Stimulated activated CD8-positive, alpha-beta memory T cell treated with anti-CD3 and anti-CD28 coated beads, Interleukin-7, amount 100 ng/mL, for 1 hour (primary cell): ENCODE measurements around the gene JOSD2.

Experiments
- DNase-seq, 2 donors: peaks; one replicate each; pipeline ENCODE4 v3.0.0-alpha.2; 2020; ENCODE audit warnings: low read depth in 2 of 2

The JOSD2 gene

GRCh38 chr19:50514346-50515167 lies 3.6 kb upstream of the JOSD2 start:
- DNase-seq, result no peak

DNA sequence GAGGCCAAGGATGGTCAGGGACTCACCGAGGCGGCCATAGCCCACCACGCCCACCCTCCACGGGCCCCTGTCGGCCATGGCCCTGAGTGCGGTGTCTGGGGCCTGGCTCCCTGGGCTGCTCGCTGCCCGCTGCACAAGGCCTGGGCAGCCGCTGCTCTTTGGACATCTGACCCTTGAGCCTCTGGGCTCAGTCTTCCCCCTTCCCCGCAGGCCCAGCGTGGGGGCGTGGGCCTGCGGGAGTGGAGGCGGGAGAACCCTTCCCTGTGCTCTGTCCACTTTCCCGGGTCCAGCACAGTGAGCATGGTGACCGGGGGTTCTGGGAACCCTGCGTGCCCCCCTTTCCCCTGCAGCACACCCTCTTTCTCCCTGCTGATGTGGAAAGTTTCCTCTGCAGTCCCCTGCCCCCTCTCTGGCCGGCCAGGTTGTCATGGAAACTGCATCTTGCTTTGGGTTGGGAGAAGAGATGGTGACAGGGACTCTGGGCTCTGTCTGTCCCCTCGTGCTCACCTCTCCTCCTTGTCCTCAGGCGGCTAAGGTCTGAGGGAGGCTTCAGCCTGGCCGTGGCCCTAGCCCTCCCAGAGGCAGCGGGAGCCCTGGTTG lies 2.9 kb upstream of the JOSD2 start, which contains the start of gene ASPDH:
Gene ASPDH (minus strand): TSS at position 168 of the 600 bp plus-strand sequence. CDS start 90 bp downstream, at position 78.
- DNase-seq, result no peak

- no peak for DNase-seq
These were observed 2.2 kb upstream of the JOSD2 start for GRCh38 chr19:50512999-50513745.

DNA sequence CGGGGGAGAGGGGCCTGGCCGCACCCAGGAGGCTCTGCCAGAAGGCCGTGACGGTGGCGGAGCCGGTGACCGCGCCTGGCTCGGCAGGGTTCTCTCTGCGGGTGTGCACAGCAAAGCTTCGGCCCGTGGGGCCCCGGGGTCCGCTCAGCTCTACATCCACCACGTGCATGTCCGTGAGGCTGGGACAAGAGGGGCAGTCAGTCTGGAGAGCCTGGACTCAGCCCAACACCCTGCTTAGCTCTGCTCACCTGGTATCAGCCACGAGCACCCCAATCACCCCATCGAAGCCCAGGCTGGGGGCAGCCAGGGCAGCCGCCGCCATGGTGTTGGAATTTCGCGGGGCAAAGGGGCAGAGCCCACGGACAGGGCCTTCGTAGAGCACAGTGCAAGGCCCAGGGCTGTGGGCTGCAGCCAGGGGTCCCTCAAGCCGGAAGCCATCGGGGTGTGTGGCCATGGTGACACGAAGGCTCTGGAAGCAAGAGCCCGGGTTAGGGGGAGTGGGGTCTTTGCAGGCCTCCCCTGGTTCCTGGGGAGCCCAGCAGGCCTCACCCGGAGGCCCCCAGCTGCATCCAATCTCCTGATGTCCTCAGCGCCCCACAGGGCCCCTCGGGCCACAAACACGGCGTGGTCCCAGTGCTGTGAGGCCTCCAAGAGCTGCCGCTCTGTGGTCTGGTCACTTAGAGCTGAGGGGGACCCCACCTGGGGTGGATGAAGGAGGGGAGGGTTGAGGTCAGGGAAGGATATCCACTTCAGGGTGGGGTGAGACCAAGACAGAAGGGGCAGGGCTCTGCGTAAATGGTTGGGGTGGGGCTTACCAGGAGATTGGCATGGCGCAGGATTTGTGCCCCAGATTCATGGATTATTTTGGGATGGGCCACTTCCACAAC lies 1.4 kb upstream of the JOSD2 start:
- DNase-seq, result no peak

GRCh38 chr19:50510700-50511068 lies 307 bp downstream of the JOSD2 start:
- no peak for DNase-seq

GRCh38 chr19:50510121-50510670 lies 795 bp downstream of the JOSD2 start:
- DNase-seq, result no peak

GRCh38 chr19:50509366-50509765 lies 1.6 kb downstream of the JOSD2 start:
- DNase-seq, result no peak

- no peak for DNase-seq
These were observed 2.2 kb downstream of the JOSD2 start for GRCh38 chr19:50508843-50509190.

DNA sequence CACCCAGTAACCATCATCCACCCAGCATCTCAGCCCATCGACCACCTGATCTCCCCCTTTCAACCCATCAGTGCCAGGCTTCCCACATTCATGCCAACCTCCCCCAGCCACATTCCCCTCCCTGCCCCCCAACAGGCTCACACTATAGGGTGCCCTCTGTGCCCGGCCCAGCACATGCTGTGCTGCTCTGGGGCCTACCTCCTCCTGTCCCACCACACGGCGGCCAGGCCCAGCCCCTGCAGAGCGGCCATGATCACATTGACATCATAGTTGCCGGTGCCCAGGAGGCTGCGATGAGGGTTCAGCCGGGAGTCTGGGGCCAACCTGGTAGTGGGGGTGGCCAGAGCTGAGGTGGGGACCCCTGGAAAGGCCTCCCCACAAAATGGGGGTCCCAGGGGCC lies 3.6 kb downstream of the JOSD2 start:
- DNase-seq, result no peak

GRCh38 chr19:50506700-50507099 lies 4.3 kb downstream of the JOSD2 start:
- no peak for DNase-seq

GRCh38 chr19:50505856-50506611 lies 5.0 kb downstream of the JOSD2 start:
- DNase-seq, result no peak

- no peak for DNase-seq
These were observed 9.2 kb downstream of the JOSD2 start for GRCh38 chr19:50501568-50502475.

DNA sequence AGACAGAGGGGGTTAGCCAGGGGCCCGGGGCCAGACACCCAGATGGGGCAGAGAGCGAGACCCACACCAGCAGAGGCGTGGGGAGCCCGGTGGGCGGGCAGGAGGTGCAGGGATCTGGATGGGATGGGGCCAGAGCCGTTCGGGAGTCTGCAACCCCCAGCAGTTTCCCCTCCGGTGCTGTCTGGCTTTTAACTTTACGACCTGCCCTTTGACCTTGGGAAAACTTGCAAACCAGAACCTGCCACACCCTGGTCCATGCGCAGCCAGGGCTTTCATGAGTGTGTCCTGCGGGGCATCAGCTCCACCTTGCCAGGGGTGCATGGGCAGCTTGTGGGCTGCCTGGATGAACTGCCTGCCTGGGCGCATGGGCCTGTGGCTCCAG lies 9.8 kb downstream of the JOSD2 start:
- DNase-seq, result no peak

- DNase-seq, result no peak
These were observed 10.2 kb downstream of the JOSD2 start for GRCh38 chr19:50500753-50501151.

GRCh38 chr19:50500060-50500752 lies 10.8 kb downstream of the JOSD2 start:
- DNase-seq, result no peak

- no peak for DNase-seq
These were observed 12.6 kb downstream of the JOSD2 start for GRCh38 chr19:50498219-50499056.

DNA sequence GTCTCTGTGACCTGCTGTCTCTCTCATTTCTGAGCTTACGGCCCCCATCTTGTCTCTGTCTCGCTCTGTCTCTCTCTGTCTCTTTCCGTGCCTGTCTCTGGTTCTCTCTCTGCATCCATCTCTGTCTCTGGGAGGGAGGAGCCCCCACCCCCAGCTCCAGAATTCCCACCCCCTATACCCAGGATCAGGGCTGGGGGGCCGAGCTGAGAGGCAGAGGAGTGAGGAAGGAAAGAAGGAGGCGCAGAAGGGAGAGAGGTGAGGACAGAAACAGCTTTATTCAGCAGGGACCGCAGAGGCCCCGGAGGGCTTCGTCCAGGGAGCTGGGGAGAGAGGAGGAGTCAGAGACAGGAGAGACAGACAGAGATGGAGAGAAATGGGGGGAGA lies 14.0 kb downstream of the JOSD2 start:
- DNase-seq, result no peak
